T-cell (primary cell): ENCODE data around the gene ATP8A1. TPM values are rescaled to one million over a fixed set of nuclear protein-coding genes. Genes with fewer than 3 reads are reported as not detected.

ENCODE experiments used
- ATAC-seq, 4 experiments: fragments of 200-7000 bp in 3 of 4; fragments of 150-1000 bp in 1 of 4; cut with Tn5 transposase; replicated peaks in 1 of 4; 1 replicate in 3 of 4; 2 replicates in 1 of 4; pipeline ENCODE4 v1.10.0; 2021; ENCODE audit warnings: moderate library complexity in 3 of 4, mild to moderate bottlenecking in 2 of 4, moderate number of reproducible peaks in 1 of 4
- CTCF ChIA-PET, 2 donors: fragments of 300-600 bp; sonication (Branson Sonifier 250); formaldehyde crosslinking; loops; one replicate each; lab custom pipeline; 2022; ENCODE audit warnings: antibody characterized with exemption in 2 of 2; lab: Charles Lee
- POLR2A ChIA-PET, 2 donors: fragments of 300-600 bp; sonication (Branson Sonifier 250); formaldehyde crosslinking; loops; one replicate each; lab custom pipeline; 2022; ENCODE audit warnings: antibody characterized with exemption in 2 of 2; lab: Charles Lee
- DNase-seq, 35 experiments: peaks; one replicate each; pipeline versions ENCODE4 v3.0.0 to v3.0.0-alpha.2; 2013 to 2023
- H3K27ac ChIP-seq: one replicate; pipeline ENCODE4 v1.5.1; 2013; ENCODE audit warnings: low read length
- H3K27me3 ChIP-seq, 2 experiments: replicated peaks in 1 of 2; 1 replicate in 1 of 2; 2 replicates in 1 of 2; pipeline versions ENCODE4 v1.6.1 to v1.7.0; 2013; ENCODE audit warnings: low read length in 1 of 2, mixed read lengths in 1 of 2; ENCODE audit not compliant: control insufficient read depth in 2 of 2, insufficient read depth in 2 of 2; ENCODE audit errors: extremely low read depth in 1 of 2
- H3K36me3 ChIP-seq, 2 donors: 1 replicate in 1 of 2; 2 replicates in 1 of 2; pipeline versions ENCODE4 v1.6.1 to v1.7.0; 2013; ENCODE audit warnings: low read length in 1 of 2; ENCODE audit not compliant: control insufficient read depth in 2 of 2, insufficient read depth in 1 of 2; ENCODE audit errors: extremely low read depth in 1 of 2
- H3K4me1 ChIP-seq, 2 experiments: 1 replicate in 1 of 2; 2 replicates in 1 of 2; pipeline versions ENCODE4 v1.6.1 to v1.7.0; 2013; ENCODE audit warnings: low read length in 2 of 2, mixed read lengths in 1 of 2; ENCODE audit not compliant: insufficient read depth in 2 of 2, control insufficient read depth in 1 of 2; ENCODE audit errors: extremely low read depth in 1 of 2
- H3K4me3 ChIP-seq, 2 donors: 1 replicate in 1 of 2; 2 replicates in 1 of 2; pipeline versions ENCODE4 v1.5.1 to v1.7.0; 2013; ENCODE audit warnings: mild to moderate bottlenecking in 2 of 2, low read length in 1 of 2, moderate library complexity in 1 of 2; ENCODE audit not compliant: control insufficient read depth in 1 of 2; ENCODE audit errors: extremely low read depth in 1 of 2
- H3K9me3 ChIP-seq: 2 replicates; pipeline ENCODE4 v1.7.0; 2013
- H3K27ac Mint-ChIP-seq, 2 donors: one replicate each; pipeline ENCODE4 v1.8.0; 2020 to 2021; ENCODE audit warnings: mild to moderate bottlenecking in 2 of 2, mixed read lengths in 2 of 2
- H3K27me3 Mint-ChIP-seq, 2 donors: one replicate each; pipeline ENCODE4 v1.8.0; 2021 to 2022; ENCODE audit warnings: mixed read lengths in 2 of 2
- H3K36me3 Mint-ChIP-seq: one replicate; pipeline ENCODE4 v1.8.0; 2021; ENCODE audit warnings: mixed read lengths
- H3K4me1 Mint-ChIP-seq, 3 donors: one replicate each; pipeline ENCODE4 v1.8.0; 2020 to 2022; ENCODE audit warnings: mixed read lengths in 3 of 3, mild to moderate bottlenecking in 1 of 3
- H3K4me3 Mint-ChIP-seq, 3 donors: one replicate each; pipeline ENCODE4 v1.8.0; 2020 to 2022; ENCODE audit warnings: mild to moderate bottlenecking in 3 of 3, mixed read lengths in 3 of 3, moderate library complexity in 3 of 3
- H3K9me3 Mint-ChIP-seq, 3 donors: one replicate each; pipeline ENCODE4 v1.8.0; 2020 to 2022; ENCODE audit warnings: mixed read lengths in 3 of 3
- WGBS: methylation state at CpG from one replicate; pipeline ENCODE4 v1.1.5; 2013; ENCODE audit warnings: missing lambda C conversion rate; ENCODE audit not compliant: insufficient coverage; 5-methylcytosine and 5-hydroxymethylcytosine counted together
- total RNA-seq, 35 experiments: library from RNA in 6 of 35; stranded (reverse) in 6 of 35; fragments of 120-200 nt in 1 of 35; gene quantifications; one replicate each; pipeline versions ENCODE4 v1.2.1 to v1.2.4 and lab custom pipeline; 2013 to 2026

Gene ATP8A1
- total RNA-seq, 5 donors from 2014 or later (not counting 1 experiment from before 2014, with no cell fraction given) = 33.7 to 73.2 (median 47.8) TPM

DNA sequence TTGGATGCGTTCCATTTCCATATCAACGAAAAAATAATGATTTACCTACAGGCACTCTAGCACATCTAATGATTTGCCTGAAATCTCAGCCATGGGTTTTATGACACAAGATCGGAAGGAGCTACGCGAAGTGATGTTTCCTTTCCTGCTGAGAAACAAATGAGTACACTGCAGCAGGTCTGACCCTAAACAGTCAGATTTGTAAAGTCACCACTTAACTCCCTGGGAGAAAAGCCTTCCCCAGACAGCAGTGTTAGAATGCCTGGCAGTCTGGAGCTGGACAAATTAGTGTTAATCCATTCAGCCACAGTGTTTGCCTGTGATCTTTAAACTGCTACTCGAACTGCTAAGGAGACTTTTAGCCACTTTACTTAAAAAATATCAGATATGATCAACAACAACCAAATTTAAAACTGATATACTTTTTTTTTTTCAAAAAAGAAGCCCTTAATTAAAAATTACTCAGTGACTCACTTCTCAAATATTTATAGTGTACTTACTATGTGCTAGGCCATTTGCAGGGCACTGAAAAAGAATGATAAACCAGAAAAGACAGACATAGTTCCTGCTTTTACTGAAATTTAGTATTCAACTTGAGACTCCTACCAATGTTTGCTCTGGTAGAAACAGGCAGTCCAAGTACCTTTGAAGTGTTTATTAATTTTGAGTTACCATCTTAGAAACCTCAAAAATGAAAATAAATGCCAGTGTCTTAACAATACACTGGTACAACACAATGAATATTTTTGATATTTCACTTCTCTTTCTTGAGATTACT lies 155.1 kb downstream of the ATP8A1 start:
- Histone ChIP-seq H3K36me3 (peaks cover 4 to 53% of the 10 kb centered on the region in 2 donors), H3K9me3 (no peaks in the 10 kb centered on the region), H3K4me1 (no peaks in the 10 kb centered on the region), H3K27ac (no peak overlapping the region), H3K4me3 (no peak overlapping the region), H3K27me3 (no peaks in the 10 kb centered on the region)
- no peak overlapping the region for H3K27ac Mint-ChIP-seq
- peaks cover 0 to 2% (median 0%) of the 10 kb centered on the region in 3 donors for H3K4me1 Mint-ChIP-seq
- no peak for DNase-seq
- WGBS = 100% methylated on average over 5 of the region's 6 CpGs
- no peaks in the 10 kb centered on the region for H3K27me3 Mint-ChIP-seq
- no peak for ATAC-seq
- H3K9me3 Mint-ChIP-seq = no peaks in the 10 kb centered on the region
- POLR2A ChIA-PET = no interaction called here
- CTCF ChIA-PET = interaction anchor here in 1 of 2 donors (1.7 kb wide), 1 partner anchor 18 kb away, joined by 4 read pairs; no protein-coding TSS in a partner anchor
- H3K36me3 Mint-ChIP-seq = peaks cover 70% of the 10 kb centered on the region
- no peak overlapping the region for H3K4me3 Mint-ChIP-seq

DNA sequence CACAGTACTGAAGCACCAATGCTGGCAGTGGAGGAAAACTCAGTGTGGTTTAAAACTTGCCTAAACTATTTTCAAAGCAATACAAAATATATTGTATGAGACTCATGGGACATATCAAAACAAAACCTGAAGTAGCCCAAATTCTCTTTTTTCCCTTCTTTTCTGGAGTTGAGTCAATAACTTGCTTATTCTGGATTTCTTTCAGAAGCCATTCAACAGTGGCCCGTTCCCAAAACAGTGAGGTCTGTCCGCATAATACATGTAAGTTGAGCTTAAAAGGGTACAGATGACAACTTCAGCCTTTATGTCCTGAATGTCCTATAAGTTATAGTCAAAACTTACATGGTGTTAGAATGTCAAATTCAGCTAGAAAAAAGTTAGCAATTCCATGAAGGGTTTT lies 158.9 kb downstream of the ATP8A1 start:
- no peak for DNase-seq
- Histone ChIP-seq H3K27me3 (no peaks in the 10 kb centered on the region), H3K4me1 (no peaks in the 10 kb centered on the region), H3K4me3 (no peak overlapping the region), H3K36me3 (peaks cover 0 to 32% of the 10 kb centered on the region in 2 donors), H3K27ac (no peak overlapping the region), H3K9me3 (no peaks in the 10 kb centered on the region)
- no peaks in the 10 kb centered on the region for H3K9me3 Mint-ChIP-seq
- ATAC-seq = no peak
- H3K27ac Mint-ChIP-seq = no peak overlapping the region
- WGBS = no CpG with 5 or more reads among the region's 2 CpGs
- H3K27me3 Mint-ChIP-seq = no peaks in the 10 kb centered on the region
- peaks cover 55% of the 10 kb centered on the region for H3K36me3 Mint-ChIP-seq
- CTCF ChIA-PET = interaction anchor here (0.7 to 1.3 kb wide), 2 partner anchors 23 kb away, joined by 3 to 4 read pairs; no protein-coding TSS in a partner anchor
- H3K4me3 Mint-ChIP-seq = no peak overlapping the region
- peaks cover 0 to 2% (median 0%) of the 10 kb centered on the region in 3 donors for H3K4me1 Mint-ChIP-seq
- POLR2A ChIA-PET = interaction anchor here in 1 of 2 donors (0.6 kb wide), 1 partner anchor 13 kb away, joined by 3 read pairs; no protein-coding TSS in a partner anchor

- no peaks in the 10 kb centered on the region for H3K9me3 Mint-ChIP-seq
- H3K4me3 Mint-ChIP-seq = no peak overlapping the region
- CTCF ChIA-PET = interaction anchor here (0.7 to 1.3 kb wide), 2 partner anchors 23 to 24 kb away, joined by 3 to 4 read pairs; no protein-coding TSS in a partner anchor
- Histone ChIP-seq H3K9me3 (no peaks in the 10 kb centered on the region), H3K4me1 (no peaks in the 10 kb centered on the region), H3K4me3 (no peak overlapping the region), H3K27me3 (no peaks in the 10 kb centered on the region), H3K27ac (no peak overlapping the region), H3K36me3 (peaks cover 0 to 27% of the 10 kb centered on the region in 2 donors)
- DNase-seq (no peak), ATAC-seq (no peak)
- peaks cover 0 to 2% (median 0%) of the 10 kb centered on the region in 3 donors for H3K4me1 Mint-ChIP-seq
- no peaks in the 10 kb centered on the region for H3K27me3 Mint-ChIP-seq
- H3K27ac Mint-ChIP-seq = no peak overlapping the region
- POLR2A ChIA-PET = interaction anchor here in 1 of 2 donors (0.6 kb wide), 1 partner anchor 14 kb away, joined by 3 read pairs; no protein-coding TSS in a partner anchor
- 95% methylated on average over 4 of the region's 8 CpGs for WGBS
- peaks cover 52% of the 10 kb centered on the region for H3K36me3 Mint-ChIP-seq
Measured at GRCh38 chr4:42497142-42497910, 159.6 kb downstream of the ATP8A1 start.

DNA sequence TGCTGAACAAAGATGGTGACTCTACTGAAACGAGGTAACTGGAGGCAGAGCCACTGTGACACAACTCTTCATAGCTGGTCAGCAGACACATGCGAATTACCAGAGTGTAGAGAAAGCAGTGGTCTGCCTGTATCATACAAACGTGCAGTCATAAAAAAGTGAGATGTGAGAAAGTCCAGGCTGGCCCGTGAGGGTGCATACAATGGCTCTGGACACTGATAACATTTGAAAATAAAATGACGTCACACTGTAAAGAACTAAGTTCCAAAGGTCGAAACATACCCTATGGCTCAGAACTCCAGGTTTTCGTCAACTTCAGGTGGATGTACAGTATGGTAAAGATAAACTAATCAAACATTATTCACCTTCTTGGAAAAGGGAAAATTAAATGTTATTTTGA lies 163.9 kb downstream of the ATP8A1 start:
- Mint-ChIP-seq H3K9me3 (no peaks in the 10 kb centered on the region), H3K36me3 (peaks cover 61% of the 10 kb centered on the region), H3K4me1 (peaks cover 0 to 5% (median 2%) of the 10 kb centered on the region in 3 donors), H3K27me3 (no peaks in the 10 kb centered on the region), H3K27ac (no peak overlapping the region), H3K4me3 (no peak overlapping the region)
- 84% methylated on average over 4 of the region's 7 CpGs for WGBS
- DNase-seq (no peak), ATAC-seq (no peak)
- H3K27ac ChIP-seq = no peak overlapping the region
- no peaks in the 10 kb centered on the region for H3K4me1 ChIP-seq
- H3K36me3 ChIP-seq = peaks cover 0 to 20% of the 10 kb centered on the region in 2 donors
- H3K27me3 ChIP-seq = no peaks in the 10 kb centered on the region
- H3K9me3 ChIP-seq = no peaks in the 10 kb centered on the region
- H3K4me3 ChIP-seq = no peak overlapping the region
- POLR2A ChIA-PET = no interaction called here
- CTCF ChIA-PET = interaction anchor here in 1 of 2 donors (0.6 kb wide), 1 partner anchor 247 kb away, joined by 4 read pairs; no protein-coding TSS in a partner anchor

GRCh38 chr4:42490015-42490414 lies 166.9 kb downstream of the ATP8A1 start:
- POLR2A ChIA-PET = no interaction called here
- Mint-ChIP-seq H3K4me1 (peaks cover 0 to 5% (median 2%) of the 10 kb centered on the region in 3 donors), H3K27ac (no peak overlapping the region), H3K9me3 (no peaks in the 10 kb centered on the region), H3K4me3 (no peak overlapping the region), H3K27me3 (no peaks in the 10 kb centered on the region), H3K36me3 (peaks cover 51% of the 10 kb centered on the region)
- H3K9me3 ChIP-seq = no peaks in the 10 kb centered on the region
- WGBS = 90% methylated on average over 3 of the region's 3 CpGs
- H3K36me3 ChIP-seq = peaks cover 0 to 14% of the 10 kb centered on the region in 2 donors
- H3K27ac ChIP-seq = no peak overlapping the region
- no peak for ATAC-seq
- no peaks in the 10 kb centered on the region for H3K27me3 ChIP-seq
- CTCF ChIA-PET = no interaction called here
- DNase-seq = no peak
- no peak overlapping the region for H3K4me3 ChIP-seq
- H3K4me1 ChIP-seq = no peaks in the 10 kb centered on the region

- Histone ChIP-seq H3K9me3 (no peaks in the 10 kb centered on the region), H3K27ac (no peak overlapping the region), H3K4me1 (no peaks in the 10 kb centered on the region), H3K27me3 (no peaks in the 10 kb centered on the region), H3K4me3 (no peak overlapping the region), H3K36me3 (peaks cover 0 to 16% of the 10 kb centered on the region in 2 donors)
- Mint-ChIP-seq H3K4me1 (peaks cover 0 to 5% (median 2%) of the 10 kb centered on the region in 3 donors), H3K4me3 (no peak overlapping the region), H3K27ac (no peak overlapping the region), H3K9me3 (no peaks in the 10 kb centered on the region), H3K36me3 (peaks cover 50% of the 10 kb centered on the region), H3K27me3 (no peaks in the 10 kb centered on the region)
- POLR2A ChIA-PET = interaction anchor here in 1 of 2 donors (0.6 kb wide), 1 partner anchor 471 kb away, joined by 7 read pairs; no protein-coding TSS in a partner anchor
- DNase-seq (no peak), ATAC-seq (no peak)
- CTCF ChIA-PET = interaction anchor here in 1 of 2 donors (0.6 kb wide), 1 partner anchor 21 kb away, joined by 4 read pairs; no protein-coding TSS in a partner anchor
- WGBS = 85% methylated on average over 3 of the region's 6 CpGs
Measured at GRCh38 chr4:42489095-42489494, 167.8 kb downstream of the ATP8A1 start.
